HG02840 (cell line): ENCODE data around the gene HIGD1A.

Source experiments
- ATAC-seq: cut with Tn5 transposase; IDR thresholded peaks from one replicate; pipeline ENCODE4 v1.9.1; 2021; ENCODE audit warnings: mild to moderate bottlenecking, moderate library complexity, moderate number of reproducible peaks; ENCODE audit not compliant: unreplicated experiment, low FRiP score

HIGD1A gene

DNA sequence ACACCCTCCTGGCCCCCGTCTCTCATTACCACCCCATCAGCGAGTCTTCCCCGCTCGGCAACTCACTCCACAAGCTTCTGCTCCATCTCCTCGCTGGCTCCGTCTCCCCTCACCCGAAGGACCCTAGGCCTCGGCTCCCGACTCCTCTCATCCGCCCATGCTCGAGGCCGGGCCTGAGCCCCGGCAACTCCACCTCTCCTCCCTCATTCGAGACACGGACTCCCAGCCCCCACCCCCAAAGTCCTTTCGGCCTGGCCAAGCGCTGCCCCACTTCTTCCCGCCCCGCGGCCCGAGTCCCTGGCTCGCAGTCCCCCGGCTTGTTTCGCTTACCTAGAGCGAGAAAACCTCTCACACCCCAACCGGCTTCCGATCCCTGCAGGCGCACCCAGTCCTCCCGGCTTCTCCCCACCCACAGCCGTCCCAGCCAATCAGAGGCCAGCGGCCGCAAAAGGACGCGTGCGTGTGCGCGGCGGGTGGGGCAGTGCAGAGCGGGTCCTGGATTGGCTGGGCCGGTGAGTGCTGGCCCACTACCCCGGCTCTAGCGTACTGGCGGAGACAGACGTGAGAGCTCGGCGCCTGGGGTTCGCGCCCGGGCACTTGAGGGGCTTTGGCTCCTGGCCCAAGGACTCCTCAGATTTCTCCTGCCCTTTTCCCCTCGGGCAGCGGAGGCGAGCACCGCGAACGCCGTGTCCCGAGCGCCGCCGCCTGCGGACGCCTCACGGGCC, at the start of gene HIGD1A:
Gene HIGD1A, minus strand, starts transcription at position 385 of the 725 bp plus-strand sequence. CDS start 10,237 bp downstream, outside the sequence.
- peak; percentile 98 for ATAC-seq

DNA sequence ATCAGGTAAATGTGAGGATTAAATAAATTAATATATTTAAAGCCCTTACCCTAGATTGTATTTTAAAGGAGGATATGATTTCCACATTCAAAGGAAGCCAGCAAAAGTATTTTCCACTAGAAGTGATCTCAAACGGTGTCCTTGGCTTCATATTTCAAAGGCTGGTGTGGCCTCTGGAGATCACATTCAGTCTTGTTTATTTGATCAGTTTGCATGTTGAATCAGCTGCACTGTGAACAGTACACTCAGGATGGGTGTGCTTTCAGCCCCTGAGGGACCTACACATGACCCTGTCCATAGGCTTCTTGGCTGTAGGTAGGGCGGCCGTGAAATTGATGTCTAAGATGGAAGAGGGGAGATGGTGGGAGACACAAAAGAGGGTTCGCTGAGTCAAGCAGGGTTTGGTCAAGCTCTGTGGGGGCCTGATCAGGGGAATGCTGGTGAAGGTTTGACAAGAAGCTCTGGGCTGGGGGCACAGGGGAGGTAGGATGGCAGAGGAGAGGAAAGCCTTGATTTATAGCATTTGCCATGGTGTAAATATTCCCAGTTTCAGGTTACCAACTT, 49.5 kb upstream of the HIGD1A start:
- ATAC-seq, result no peak

DNA sequence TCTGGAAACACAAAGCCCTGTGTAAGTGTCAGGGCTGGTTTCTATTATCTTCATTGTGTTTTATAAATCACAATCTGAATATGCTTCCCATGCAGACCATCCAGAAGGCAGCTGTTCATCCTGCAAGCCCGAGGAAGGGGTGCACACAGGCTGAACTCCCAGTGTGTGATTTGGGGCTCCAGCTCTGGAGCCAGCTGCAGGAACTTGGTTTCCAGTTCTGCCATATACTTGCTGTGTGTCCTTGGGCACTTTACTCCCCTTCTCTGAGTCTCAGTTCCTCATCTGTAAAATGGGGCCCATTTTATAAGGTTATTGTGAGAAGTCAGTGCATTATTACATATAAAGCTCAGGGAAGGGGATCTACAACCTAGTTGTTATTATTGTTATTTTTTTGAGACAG, 48.8 kb upstream of the HIGD1A start:
- ATAC-seq, result no peak

DNA sequence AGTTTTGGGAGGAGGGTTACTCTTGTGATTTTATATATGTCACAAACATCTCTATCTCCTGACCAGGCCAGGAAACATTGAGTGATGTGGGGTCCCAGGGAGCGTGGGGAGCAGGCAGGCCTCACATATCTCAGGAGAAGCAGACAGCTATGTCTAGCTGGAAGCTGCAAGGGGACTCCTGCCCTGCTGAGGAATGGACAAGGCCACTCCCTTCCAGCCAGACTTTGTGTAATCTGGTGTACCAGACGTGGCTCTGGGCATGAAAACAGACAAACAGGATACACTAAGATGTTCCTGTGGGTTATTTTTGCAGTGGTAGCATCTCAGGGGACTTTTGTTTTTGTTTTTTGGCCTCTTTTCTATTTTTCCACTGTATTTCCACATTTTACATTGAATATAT, 48.2 kb upstream of the HIGD1A start:
- ATAC-seq, result no peak

DNA sequence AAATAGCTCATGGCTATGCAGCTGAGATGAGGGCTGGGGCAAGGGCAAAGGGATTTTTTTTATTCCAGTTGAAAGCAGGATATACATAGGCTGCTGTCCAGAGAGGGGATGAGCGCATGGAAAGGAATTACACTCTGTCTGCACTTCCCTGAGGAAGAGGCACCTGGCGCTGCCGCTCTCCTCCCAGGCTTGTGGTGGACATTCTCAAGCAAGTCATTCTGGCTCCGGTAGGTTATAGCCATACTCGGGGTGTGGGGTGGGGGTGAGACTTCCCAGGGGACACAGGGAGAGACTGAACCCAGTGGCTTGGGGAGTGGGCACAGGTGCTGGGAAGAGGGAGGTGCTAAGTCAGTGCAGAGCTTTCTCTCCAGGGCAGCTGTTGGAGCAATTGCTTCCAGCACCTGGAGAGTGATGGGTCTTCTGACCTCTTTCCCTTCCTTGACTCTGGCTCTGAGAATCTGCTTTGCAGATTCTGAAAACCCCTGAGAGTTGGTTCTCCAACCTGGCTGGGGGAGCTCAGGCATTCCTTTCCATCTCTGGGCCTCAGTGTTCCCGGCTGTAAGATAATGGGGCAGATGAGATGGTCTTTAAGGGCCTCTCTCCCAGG, 47.0 kb upstream of the HIGD1A start:
- no peak for ATAC-seq

DNA sequence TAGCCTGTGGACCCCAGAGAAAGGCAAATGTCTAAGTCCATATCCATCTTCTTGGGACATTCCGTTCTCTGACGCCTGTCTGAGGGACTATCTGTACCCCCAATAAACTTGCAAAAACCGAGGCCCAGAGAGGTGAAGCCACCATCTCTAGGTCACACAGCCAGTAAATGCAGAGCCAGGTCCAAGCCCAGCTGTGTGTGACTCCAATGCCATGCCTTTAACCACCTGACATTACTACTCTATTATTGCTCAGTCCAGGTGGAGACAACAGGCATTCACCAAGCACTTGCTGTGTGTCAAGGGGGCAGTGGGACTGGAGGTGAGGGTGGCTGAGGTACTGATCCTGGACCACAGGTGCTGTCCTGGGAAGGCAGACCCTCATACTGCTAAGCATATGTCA, 46.0 kb upstream of the HIGD1A start:
- no peak for ATAC-seq

DNA sequence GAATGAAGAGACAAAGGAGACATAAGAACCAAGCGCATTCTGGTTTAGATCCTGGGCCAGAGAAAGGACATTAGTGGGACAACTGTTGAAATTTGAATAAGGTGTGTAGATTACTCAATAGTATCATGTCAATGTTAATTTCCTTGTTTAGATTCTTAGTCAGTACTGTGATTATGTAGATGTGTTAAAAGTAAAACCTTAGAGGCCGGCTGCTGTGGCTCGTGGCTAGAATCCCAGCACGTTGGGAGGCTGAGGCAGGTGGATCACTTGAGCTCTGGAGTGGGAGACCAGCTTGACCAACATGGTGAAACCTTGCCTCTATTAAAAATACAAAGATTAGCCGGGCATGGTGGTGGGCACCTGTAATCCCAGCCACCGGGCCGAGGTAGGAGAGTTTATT, 44.7 kb upstream of the HIGD1A start:
- no peak for ATAC-seq

DNA sequence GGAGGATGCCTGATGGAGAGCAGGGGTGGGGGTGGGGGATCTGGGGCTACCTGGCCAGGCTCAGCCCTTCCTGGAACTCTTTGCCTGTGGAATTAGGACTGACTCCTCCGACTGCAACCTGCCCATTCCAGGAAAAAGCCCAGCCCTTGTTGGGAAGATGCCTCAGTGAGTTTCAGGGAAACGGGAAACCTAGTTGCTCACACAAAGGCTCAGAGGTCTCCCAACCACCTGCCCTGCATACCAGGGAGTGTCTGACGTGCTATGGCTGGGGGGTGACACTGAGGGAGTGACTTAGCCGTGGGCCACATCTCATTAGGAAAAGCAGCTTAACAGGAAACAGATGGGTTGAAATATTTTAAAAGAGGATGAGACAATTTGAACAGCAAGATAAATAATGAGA, 43.4 kb upstream of the HIGD1A start:
- no peak for ATAC-seq

DNA sequence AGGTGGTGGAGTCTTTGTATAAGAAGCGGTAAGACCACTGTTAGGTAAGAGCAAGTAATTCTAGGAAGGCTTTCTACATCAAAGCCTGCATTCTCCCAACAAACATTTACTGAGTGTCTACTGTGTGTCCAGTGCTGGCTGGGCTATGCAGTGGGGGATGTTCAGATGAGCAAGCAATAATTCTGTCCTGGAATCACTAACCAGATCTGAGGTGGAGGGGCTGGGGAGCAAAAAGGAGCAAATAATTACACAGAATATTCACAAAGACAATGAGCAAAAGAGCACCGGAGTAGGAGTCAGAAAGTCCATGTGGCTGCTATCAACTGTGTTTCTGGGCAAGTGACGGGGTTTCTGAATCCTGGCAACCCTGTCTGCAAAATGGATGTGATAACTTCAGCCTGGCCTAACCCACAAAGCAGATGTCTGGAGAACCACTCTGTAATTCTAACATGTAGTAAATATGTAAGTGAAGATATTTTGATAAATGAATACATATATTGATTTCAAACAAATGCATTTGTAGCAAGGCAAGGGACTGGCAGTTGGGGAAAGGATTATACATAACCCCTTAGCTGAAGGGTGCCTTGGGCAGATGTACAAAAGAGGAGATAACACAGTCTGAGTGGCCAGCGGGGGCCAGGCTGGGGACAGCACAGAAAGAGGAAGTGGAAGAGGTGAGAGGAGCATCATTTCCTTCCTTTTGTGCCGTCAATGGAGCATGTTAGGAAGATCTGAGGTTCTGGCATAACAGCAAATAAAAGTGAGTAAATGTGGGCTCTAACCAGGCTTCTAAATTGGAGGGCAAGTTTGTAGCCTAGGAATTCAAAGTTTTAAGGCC, 42.6 kb upstream of the HIGD1A start:
- no peak for ATAC-seq

DNA sequence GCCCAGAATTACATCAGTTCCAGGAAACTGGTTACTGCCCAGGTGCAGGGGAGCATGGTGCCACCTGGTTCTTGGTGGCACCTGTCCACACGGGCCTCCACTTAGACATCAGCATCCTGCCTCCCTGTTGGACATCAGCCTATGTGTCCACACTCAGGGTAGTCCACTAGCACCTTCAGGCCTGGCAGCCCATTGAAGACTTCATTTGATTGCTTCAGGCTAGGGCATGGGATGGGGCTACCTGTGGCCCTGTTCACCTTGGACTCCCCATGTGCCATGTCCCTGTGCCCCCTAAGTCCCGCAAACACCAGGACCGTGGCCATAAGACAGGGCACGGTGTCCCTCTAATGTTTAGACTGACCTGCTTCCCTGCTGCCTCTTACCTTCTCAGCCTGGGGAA, 40.5 kb upstream of the HIGD1A start:
- ATAC-seq, result no peak

DNA sequence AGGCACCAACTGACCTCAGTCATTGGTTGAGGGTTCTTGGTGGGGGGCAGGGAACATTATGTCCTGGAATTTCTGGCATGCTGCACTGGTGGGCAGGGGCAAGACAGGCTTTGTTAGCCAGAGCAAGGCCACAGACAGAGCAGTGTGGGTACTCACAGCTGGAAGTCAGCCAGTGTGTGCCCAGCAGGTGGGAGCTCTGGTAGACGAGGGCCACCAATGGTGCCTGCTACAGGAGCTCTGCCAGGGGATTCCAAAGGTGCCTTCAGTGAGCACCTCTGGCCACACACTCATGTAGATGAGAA, 40.1 kb upstream of the HIGD1A start:
- ATAC-seq, result no peak

DNA sequence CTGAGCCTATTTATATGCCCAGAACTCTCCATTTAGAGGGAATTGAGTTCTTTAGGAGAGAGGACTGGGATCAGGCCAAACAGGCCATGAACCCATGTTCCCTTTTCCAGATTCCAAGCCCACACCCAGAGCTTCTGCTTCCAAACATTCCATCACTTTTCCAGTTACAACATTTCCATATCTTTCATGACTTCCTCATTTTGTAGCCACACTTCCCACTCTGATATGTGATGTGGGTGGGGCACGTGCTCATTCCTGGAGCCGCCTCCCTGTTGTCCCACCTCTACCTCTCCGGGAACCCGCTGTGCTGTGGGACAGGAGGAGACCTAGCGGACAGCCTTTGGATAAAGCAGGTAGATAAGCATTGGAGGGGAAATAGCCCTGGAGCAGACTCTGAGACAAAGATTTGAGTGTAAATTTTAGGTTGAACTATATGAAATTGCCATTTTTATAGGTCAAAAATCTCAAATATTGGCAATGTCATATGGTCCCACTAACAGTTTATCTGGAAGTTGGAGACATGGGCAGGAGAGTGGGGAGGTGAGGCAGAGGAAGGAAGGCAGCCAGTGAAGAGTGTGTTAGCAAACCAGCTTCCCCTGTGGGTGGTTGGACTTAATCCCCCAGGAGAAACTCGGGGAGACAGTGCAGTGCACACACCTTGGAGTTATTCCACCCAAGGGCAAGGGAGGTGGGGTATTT, 39.6 kb upstream of the HIGD1A start:
- no peak for ATAC-seq

DNA sequence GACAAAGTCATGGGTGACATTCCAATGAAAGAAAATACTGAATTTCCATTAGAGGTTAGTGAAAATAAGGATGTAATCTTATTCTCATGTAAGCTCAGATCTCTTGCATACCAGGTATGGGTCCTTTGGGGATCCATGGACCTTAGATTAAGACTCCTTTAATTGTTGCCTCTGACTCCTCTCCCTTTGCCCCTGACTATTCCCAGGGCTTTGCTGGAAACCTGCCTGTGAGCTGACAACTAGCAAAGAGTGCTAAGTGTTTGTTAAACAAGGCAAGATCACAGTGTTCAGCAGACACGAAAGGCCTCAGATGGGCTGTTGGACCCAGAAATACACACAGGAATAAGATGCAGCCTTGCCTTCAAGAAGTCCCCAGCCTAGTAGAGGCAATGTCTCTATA, 37.0 kb upstream of the HIGD1A start:
- no peak for ATAC-seq

DNA sequence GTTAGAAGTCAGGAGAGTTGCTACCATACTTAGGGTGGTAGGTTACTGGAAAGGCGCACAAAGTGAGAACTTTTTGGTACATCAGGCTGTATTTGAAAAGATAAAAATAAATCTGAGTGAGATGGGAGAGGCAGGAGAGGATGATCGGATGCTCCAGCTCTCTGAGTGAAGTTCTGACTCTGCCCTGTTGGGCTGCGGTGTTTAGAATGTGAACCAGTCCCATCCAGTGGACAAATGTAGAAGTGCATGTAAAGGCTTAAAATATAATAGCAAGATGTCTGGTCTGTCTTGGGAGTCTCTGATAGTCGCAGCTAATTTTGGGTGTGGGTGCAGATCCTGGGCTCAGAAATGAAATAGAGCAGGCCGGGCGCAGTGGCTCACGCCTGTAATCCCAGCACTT, 35.3 kb upstream of the HIGD1A start:
- peak; percentile 79 for ATAC-seq

DNA sequence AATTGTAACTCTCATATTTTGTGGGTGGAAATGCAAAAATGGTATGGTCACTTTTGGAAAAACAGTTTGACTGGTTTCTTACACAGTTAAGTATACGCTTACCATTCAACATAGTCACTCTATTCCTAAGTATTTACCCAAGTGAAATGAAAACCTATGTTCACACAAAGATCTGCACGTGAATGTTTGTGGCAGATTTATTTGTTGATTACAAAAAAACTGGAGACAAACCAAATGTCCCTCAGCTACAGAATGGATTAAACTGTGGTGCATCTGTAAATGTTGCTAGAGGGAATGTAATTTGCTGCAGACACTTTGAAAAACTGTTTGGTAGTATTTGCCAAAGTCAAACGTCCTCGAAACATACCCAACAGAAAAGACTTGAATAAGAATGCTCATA, 34.3 kb upstream of the HIGD1A start:
- no peak for ATAC-seq

DNA sequence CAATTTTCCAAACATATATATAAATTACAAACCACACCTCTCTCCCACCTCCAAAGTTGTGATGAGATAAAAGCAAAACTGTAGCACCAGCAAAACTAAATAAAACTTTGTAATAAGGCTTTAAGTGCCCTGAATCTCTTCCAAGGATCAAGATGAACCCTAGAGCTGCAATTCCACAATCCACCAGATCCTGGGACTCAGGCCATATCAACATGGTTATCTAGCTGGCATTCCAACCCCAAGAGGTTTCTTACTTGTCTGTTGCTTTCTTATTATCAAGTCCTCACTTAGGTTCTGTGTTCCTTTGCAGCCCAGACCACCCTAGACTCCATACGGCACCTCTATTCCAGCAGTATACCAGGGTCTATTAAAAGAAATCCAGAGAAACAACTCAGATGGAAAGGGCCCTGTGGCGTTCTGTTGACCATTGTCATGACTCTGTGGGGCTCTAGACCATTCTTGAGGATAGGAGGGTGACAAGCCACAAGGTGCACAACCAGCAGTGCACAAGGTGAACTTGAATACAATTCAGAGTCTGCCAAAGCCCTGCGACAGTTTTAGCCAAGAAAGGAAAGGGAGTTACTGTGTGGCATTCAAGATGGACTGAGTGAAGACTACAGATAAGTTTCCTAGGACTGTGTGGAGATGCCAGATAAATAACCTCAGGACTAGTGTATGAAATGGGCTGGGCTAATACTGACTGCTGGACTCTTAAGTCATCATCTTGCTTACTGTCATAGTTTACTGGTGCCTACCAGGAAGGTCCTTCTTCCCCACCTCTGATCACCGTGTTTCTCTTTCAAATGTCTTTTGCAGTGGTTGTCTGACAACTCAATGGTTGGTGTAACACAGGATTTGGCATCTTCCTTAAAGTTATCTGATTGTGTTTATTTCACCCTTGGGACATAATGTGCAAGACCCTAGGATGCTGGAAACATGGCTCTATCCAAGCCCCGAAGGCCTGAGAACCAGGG, 32.1 kb upstream of the HIGD1A start:
- no peak for ATAC-seq

DNA sequence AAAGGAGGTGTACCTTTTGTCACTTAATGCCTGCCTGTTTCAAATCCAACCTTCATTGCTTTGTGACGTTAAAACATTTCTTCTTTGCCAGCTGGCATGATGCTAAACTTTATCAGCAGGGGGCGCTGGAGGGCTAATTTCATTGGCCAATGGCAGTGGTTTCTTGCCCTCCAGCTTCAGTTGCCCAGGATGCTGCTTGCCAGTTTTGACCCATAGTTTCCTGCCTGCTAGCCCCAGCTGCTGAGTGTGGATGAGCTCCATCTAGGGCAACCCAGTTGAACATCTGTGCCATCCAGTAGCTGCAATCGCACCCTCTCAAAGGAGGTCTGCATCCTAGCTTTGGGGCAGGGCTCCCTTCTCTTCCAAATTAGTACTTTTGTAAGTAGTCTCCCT, 27.0 kb upstream of the HIGD1A start:
- no peak for ATAC-seq

DNA sequence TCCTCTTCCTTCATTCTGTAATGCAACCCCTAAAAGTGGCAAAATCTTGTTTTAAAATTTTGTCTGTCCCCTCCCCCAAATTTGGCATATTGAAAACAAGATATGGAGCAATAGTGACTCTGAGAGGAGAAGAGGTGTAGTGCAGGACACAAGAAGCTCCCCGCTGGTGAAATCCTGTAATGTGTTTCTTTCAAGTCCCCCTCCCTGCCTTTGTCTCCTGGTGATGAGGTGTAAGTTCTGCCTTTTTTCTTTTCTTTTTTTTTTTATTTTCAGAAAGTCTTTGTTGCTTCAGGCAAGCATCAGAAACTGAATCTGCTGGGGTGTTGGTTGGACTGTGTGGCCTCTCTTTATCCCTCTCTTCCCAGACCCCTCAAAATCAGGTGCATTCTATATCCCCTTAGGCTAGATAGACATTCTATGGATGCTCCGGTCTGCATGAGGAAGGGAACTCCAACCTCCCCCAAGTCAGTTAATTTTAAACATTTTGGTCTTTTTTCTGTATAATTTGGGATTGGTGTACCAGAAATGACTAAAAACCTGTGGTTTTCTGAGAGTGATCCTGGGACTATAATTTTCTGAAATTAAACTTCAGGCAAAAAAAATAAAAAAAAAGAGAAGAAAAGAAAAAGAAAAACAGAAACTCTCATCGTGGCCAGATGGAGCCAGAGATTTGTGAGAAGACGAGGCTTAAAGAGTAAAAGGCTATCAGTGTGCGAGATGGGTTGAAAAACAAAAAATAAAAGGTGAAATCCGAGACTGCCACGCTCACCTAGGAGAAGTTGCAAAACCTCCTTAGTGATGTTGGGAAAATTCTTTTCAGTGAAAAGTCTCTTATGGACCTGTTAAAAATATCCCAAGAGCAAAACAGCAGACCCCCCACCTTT, 26.4 kb upstream of the HIGD1A start:
- no peak for ATAC-seq
